ENCODE data around the gene DNAJC27.
"Not testable (repeated sequence)": the region's sequence is repeated elsewhere in the genome, so short reads cannot be mapped to it uniquely, and the experiment has no call there.

Gene DNAJC27

DNA sequence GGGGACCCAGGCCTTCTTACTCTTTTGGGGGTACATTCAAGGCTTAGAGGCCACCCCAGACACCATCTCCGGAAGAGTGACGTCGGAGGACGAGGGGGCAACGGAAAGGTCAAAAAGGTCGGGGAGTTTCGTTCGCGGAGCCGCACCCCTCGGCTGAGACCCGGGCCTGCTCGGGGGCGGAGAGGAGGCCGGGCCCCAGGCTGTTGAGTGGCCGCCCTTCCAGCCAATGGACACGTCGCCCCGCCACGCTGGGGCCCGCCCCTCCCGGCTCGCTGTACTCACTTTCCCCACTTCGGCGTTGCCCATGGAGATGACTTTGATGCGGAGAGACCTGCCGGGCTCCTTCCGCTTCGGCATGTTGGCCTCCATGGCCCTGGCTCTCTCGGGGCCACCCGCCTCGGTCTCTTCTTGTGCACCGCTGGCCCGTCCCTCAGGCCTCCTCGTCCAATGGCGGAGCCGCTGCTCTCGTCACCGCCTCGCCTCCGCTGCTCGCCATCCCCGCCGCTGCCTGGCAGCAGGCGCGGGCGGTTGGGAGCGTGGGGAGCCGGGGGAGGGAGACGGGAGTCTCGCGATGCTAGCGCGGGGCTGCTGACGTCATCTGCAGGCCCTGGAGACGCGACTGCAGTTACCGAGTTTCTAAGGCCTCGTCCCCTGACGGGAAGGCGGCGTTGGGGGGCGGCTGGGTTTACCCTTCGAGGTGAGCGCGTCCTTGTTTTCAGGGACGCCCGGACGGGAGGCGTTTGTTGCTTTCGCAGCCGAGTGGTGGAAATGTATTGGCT is at the start of gene DNAJC27:
Gene DNAJC27, minus strand, starts transcription at position 420 of the 779 bp plus-strand sequence. Its CDS starts 51 bp downstream, at position 369.
- DNase-seq (ENCODE audit: low spot score) = peak; percentile 97

DNA sequence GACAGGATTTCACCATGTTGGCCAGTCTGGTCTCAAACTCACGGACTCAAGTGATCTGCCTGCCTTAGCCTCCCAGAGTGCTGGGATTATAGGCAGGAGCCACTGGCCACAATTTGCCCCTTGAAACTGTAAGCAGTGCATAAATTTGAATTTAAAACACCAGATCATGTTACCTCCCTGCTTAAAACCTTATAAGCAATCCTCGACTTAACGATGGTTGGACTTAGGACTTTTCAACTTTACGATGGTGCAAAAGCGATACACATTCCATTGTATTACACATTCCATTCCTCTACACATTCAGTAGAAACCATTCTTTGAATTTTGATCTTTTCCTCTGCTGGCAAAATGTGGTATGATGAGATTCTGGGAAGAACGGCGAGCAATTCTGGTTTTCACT is 46.9 kb upstream of the DNAJC27 start:
- no peak for DNase-seq (ENCODE audit: low spot score)

DNA sequence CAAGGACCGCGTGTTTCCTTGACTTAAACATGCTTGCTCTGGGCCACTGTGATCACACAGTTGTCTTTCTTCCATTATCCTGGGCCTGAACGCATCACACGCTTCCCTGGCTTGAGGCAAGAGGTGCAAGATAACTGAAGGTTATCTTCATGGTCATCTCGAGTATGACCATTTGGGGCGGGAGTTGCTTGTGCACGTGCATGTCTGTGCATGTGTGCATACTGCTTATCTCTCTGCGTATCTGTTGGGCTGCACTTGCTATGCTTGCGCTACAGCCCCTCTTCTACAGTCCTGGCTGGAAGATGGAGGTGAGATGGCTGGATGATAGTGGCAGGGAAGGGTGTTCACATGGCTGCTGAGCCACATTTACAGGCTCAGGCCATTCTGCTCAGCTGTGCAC is 42.9 kb upstream of the DNAJC27 start:
- no peak for DNase-seq (ENCODE audit: low spot score)

DNA sequence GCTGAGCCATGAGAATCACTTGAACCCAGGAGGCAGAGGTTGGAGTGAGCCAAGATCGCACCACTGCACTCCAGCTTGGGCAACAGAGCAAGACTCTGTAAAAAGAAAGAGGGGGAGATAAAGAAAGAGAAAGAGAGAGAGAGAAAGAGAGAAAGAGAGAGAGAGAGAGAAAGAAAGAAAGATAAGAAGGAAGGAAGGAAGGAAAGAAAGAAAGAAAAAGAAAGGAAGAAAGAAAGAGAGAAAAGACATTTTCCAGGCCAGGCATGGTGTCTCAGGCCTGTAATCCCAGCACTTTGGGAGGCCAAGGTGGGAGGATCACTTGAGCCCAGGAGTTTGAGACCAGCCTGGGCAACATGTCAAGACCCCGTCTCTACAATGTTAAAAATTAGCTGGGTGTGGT is 39.6 kb upstream of the DNAJC27 start:
- not testable (repeated sequence) for DNase-seq (ENCODE audit: low spot score)

DNA sequence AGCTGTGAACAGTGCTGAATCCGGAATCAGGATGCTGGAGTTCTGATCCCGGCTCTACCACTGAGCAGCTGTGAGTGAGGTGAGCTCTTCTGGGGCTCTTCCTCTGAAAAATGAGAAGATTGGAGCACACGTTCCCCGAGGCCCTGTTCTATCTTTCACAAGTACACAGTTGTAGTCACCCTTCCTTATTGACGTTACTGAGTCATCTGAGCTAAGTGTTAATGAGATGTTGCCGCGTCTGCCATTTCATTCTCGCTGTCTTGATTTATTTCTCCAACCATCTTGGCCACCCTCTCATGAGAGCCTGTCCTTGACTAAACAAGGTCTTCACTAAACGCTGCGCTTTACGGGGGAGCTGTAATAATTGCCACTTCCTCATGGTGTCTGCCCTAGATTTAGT is 38.2 kb upstream of the DNAJC27 start:
- no peak for DNase-seq (ENCODE audit: low spot score)

DNA sequence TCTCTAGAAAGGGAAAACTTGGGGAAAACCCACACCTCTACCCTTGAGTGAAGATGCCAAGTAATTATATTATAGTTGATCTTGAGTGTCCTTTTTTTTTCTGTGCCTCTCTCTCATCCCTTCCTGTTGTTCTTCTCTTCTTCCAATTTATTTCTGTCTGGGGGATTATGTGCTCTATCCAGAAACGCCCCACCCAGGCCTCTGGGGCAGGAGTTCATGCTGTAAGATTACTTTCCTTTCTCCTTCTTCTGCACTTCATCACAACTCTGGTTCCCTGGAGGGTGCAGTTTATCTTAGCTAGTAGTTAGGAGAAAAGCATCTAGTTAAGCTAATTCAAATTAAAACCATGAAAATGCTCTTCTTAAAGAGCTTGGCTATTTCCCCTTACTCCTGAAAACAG is 30.3 kb upstream of the DNAJC27 start:
- no peak for DNase-seq (ENCODE audit: low spot score)

DNA sequence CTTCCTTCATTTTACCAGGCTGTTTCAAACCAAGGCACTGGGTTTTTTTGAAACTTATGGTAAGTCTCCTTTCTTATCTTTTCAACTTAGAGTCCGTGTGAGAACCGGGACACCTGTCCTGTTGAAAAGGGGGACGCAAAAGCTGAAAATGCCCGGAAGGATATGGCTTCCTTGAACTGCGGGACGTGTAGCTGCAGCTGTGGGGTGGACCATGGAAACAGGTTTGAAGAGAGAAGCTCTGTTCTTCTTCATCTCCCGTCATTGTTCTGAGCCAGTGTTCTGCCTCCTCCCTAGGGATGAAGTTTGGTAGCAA is 29.5 kb upstream of the DNAJC27 start:
- no peak for DNase-seq (ENCODE audit: low spot score)

DNA sequence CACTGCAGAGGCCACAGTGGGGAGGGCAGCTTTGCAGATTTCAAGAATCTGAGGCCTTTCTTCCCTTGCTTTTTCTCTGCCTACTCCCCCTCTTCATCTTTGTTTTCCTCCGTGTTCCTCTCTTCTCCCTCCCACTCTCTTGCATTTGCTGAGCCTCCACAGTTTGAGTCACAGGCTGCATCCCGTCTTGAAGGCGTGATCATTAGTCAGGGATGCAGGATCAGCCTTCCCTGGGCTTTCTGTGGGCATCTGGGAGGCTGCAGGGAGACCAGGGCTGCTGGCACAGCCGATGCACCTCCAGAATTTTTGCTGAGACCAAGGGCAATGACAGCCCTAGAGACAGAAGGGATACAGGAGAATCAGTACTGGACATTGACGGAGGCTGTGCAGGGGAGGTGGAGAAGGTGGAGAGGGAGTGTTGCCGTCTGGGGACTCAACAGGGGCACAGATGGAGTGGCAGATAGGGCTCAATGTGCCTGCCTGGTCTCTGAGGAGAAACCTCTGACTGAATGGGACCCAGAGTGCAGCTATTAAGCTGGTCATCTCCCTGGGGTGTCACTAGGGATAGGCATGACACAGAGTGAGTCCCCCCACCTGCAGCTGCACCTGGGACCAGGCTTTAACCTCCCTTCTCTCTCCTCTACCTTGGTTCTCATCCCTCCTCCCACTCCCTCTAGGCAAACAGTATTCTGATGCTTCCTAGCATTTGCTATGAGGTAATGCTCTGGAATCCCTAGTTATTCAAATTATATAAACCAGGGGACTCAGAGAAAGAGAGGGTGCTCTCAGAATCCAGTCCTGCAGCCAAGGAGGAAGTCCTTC is 29.0 kb upstream of the DNAJC27 start:
- no peak for DNase-seq (ENCODE audit: low spot score)

DNA sequence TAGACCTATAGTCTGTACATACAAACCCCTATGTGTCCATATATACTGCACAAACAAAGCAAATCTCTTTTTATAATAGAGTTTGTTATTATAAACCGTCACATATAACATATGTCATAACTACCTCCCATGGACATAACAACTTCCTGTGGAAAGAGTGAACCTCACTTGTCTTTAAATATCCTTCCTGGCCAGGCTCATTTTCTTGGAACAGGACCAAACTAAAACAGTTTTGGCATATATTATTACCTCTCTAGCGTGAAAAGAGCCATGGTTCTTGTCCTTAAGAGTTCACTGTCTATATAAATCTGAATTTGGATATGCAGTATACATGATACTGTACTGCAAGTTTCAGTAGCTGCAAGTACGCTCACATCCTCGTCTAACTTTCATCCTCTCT is 28.3 kb upstream of the DNAJC27 start:
- no peak for DNase-seq (ENCODE audit: low spot score)

DNA sequence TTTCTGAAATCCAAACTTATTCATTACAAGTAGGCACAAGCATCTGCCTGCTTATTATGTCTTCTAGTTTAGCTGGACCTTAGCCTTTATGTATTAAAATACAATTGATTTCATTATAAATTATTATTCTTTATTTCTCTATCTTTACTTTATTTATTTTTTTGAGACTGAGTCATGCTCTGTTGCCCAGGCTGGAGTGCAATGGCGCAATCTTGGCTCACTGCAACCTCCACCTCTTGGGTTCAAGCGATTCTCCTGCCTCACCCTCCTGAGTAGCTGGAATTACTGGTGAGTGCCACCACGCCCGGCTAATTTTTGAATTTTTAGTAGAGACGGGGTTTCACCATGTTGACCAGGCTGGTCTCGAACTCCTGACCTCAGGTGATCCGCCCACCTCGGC is 27.3 kb upstream of the DNAJC27 start:
- DNase-seq (ENCODE audit: low spot score) = not testable (repeated sequence)

DNA sequence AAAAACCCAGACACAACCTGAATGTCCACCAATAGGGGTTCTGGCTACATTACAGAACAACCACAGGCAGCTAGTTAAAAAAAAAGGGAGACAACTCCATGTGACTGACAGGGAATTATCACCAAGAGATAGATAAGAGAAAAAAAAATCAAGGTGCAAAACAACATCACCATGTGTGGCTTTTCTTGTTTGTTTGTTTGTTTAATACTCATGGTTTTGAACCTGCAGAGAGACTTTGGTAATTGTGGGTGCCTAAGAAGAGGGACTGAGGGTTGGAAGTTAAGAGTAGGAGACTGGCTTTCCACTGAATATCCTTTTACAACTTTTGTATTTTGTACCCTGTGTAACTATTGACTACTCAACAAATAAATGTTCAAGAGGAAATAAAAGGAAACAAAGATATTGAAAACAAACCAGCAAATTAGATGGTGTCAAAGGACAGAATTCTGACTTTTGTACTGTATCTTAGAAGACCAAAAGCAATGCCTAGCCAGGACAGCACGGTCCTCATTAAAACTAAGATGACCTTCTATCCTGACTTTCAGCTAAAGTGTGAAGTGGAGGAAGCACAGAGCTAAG is 22.5 kb upstream of the DNAJC27 start:
- no peak for DNase-seq (ENCODE audit: low spot score)

DNA sequence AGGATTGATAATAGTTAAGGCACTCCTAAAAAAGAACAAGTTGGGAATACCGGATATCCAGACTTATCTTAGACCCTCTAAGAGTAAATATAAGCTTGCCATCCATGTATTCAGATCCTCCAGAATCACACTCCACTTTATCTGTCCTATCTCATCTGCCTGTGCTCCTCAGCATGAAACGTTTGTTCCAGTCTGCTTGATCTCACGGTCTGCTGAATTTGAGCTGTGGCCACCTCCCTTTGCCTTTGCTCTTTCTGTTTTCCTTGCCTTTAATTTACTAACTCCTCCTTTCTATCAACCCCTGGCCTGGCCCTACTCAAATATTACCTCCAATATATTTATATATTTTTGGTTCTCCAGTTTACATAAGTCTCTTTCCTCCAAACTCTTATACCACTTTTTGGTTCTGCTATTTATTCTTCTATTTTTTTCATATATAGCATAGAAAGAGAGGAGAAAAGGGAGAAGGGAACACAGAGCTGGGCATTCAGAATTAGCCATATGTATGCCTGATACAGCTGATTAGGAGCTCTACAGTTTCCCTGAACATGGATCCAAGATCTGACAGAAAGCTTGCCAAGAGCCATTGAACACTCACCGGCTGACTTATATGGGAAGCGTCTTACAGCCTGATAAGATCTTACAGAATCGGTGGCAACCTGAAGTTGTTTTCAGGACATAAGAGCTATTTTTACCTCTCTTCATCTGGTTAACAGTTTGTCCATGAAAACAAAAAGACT is 21.8 kb upstream of the DNAJC27 start:
- no peak for DNase-seq (ENCODE audit: low spot score)

DNA sequence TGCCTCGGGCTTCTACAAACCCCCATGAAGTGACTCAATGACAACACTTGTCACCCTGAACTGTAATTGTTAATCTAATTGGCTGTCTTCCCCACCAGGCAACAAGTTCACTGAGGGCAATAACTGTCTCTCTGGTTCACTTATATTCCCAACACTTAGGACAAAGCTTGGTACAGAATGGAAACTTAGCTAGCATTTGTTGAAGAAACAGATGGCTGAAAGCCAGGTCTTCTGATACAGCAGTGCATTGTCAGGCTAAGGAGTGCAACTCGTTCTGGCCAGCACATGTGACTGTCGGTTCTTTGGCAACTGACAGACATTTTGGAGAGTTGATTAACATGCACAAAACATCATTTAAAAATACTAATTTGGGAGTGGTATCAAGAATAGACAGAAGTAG is 14.6 kb upstream of the DNAJC27 start:
- DNase-seq (ENCODE audit: low spot score) = no peak

DNA sequence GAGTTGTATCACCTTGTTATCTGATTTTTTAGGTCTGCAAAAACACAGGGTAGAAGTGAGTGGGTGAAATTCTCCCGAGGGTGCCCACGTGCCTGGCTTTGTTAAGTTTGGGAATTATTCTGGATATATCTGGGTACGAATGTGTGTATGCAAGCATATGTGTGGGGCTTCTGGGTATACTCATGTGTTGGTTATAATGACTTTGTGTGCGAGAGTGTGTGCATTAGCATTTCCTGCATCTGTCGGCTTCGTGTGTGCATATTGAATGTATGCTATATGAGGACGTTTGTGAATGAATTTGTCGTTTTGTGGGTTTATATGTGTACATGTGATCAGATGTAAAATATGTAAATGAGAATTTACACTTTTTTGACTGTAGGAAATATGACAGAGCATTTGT is 13.8 kb upstream of the DNAJC27 start:
- no peak for DNase-seq (ENCODE audit: low spot score)

DNA sequence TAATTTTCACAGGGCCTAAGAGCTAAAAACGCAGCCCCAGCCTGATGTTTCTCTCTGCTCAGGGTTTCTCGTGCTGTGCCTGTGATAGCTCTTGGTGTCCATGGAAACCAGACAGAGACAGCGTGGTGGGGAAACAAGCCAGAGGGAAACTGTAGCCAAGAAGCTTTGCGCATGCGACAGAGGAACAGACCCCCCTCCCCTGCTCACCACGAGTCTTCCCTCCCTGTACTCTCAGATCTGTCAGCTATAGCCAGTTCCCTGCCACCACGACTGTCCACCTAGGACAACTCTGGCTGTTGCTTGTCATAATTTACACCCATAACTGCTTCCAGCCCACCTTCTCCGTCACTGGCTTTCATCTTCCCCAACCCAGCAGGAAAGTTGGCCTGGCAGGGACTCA is 13.2 kb upstream of the DNAJC27 start:
- no peak for DNase-seq (ENCODE audit: low spot score)

DNA sequence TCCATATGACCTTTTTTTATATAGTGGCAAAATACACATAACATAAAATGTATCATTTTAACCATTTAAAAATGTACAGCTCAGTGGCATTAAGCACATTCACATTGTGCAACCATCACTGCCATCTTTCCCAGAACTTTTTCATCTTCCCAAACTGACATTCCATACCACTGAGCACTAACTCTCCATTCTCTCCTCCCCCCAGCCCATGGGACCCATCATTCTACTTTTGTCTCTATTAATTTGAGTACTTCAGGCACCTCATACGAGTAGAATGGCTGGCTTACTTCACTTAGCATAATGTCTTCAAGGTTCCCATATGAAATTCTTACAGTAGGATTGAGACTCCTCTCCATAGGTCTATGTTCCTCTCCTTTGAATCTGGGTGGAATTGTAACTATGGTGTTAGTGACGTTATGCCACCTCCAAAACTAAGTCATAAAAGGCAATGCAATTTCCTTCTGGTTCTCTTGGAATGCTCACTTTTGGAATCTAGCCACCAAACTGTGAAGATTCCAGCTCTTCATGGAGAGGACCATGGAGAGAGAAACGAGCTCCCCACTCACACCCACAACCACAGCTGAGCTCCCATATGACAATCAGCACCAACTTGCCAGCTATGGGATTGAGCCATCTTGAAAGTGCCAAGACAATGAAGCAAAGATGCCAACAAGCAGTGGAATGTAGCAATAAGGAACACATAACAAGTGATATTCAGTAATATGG is 9.8 kb upstream of the DNAJC27 start:
- no peak for DNase-seq (ENCODE audit: low spot score)

DNA sequence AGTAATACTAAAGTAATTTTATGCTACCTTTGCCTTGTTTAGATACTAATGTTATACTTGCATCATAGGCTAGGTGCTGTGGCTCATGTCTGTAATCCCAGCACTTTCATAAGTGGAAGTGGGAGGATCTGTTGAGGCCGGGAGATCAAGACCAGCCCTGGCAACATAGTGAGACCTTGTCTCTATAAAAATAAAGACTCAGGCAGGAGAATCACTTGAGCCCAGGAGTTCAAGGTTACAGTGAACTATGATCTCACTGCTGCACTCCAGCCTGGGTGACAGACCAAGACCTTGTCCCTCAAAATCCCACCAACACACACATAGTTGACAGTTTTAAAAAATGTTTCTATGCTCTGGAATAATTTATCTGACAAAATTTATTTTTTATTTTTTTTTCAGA is 6.9 kb upstream of the DNAJC27 start:
- no peak for DNase-seq (ENCODE audit: low spot score)

DNA sequence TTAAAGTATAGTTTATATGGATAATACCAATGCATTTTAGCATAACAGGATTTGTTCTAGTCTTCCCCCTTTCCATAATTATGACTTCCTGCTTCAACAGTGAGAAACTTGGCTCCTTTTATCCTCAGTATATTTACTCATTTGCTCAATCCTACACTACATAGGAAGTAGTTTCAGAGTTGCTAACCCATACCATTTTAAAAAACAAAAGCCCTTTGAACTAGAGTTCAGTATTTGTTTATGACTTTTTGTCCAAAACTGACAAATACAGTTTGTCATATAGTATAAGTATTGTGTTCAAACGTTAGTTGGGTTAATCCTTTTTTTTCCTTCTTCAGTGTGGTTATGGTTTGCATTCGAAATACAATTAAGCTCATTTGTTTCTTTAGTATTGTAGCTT is 5.9 kb upstream of the DNAJC27 start:
- DNase-seq (ENCODE audit: low spot score) = no peak

DNA sequence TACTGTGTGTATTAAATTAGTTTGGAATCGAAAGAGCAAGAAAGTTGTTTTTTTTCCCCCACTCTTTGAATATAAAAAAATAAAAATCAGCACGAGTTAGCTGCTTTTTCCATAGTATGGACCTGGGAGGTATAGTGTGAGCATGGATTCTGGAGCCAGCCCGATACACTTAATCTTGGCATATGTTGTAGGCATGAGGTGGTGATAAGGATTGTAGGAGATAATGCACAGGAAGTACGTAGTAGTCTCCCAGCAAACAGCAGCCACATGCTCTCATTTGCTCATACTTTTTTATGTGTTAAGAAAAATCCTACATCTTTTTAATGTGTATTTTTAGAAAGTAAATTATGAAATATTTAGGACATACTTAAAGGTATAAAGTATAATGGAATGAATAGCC is 2.1 kb upstream of the DNAJC27 start:
- no peak for DNase-seq (ENCODE audit: low spot score)

DNA sequence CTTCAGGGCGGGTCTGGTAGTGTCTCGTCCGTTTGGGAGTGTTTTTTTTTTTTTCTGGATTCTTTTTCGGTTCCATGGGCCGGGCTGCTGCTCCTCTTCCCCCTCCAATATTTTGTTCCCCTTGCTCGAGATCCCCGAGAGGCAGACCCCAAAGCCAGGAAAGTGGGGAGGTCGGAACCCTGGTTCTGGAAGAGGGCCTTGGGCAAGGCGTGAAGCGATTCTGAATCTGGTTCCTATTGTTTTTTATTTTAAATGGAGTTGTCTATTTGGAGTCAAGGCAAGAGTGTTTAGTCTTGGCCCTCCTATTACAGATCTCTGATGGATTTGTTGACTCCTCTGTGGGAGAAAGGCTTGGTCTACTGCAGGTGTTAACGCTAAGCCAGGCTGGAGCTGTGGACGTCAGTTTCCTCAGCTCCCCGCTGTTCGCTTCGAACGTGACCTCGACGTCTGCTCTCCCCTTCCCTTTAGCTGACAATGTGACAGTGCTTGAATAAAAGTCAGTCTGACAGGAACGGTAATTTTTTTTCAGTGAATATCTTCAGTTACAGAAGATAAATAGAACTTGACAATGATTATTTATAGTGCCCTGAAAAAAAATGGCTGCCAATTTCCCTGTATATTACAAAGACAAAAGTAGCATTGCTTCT is 683 bp upstream of the DNAJC27 start:
- peak; percentile 42 for DNase-seq (ENCODE audit: low spot score)

DNA sequence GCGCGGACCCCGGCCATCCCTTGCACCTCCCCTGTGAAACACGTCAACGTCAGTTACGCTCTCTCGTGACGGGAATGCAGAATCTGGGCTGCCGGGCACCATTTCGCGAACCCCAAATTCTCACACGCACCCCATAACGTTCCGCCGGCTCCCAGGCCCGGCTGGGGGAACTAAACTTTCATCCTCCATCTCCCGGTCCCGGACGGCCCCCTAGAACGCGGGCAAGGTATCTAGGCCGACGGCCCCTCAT is 544 bp downstream of the DNAJC27 start:
- no peak for DNase-seq (ENCODE audit: low spot score)

Data from CD4-positive, alpha-beta T cell treated with Interleukin-2 at 100 ng/mL for 4 hours (primary cell).